IPS DF 4.7 (cell line): ENCODE data around the gene DOC2B.

Experiments
- DNase-seq: peaks from one replicate; pipeline ENCODE4 v3.0.0-alpha.2; 2013; ENCODE audit warnings: low spot score; ENCODE audit errors: extremely low read depth

The DOC2B gene

DNA sequence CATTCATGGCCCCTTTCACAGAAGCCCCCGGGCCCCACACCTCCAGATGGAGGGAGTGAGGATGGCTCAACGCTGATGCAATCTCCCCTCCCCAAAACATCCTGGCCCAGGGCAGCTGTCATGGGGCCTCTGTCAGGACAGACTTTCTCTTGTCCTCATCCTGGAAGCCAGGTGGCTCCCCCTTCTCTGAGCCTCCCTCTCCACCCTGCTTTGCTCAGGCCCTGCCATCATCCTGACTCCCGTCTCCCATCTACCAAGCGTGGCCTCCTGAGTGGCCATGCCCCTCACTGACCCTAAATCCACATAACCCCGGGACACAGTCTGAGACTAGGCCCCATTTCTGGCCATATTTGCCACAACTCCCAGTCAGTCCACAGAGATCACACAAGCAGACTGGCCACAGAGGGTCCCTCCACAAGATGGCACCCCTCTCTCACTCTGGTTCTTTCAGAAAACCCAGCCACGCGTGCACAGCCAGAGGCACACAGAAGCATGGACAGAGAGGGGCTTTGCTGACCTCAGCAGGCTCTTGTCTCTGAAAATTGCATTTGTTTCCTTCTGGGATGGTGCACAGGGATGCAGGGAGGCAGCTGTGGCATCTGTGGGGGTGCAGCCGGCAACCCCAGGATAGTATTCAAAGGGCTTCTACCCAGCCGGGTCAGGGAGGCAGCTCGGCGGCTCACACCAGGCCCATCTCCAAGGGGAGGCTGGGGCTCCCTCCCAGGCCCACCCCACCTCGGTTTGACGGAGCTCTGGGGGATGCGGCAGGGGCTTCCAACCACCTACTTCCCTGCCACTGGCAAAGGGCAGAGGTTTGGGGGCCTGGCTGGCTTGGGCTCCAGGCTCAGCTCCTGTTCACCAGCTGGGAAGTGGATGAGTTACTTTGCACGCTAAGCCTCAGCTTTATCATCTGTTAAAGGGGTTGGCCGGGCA is 16.9 kb downstream of the DOC2B start:
- DNase-seq: no peak

DNA sequence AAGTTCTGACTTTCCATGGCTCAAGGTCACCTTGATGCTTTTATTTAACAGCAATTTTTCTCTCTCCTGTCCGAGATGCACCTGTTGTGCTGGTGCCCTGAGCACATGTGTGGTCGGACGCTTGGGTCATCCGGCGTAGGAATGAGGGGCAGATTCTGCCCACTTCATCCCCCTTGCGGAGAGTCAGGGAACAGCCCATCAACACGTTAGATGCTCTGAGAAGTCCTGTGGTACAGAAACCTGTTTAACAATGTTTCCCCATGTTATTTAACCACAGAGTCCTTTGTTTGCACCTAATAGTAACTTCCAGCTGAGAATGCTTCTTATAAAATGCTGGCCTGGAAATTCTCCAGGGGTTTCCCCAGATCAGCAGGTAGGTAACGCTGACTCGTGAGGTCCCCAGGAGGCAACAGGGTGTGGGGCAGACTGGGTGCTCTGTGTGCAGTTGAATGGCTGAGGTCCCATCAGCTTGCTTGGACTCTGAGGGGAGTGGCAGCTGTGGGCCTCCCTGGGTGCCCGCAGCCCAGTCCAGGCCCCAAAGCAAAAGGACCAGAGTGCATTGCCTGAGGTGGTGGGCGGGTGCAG is 17.8 kb downstream of the DOC2B start:
- no peak for DNase-seq

- no peak for DNase-seq
Measured at GRCh38 chr17:162689-163088, 18.8 kb downstream of the DOC2B start.

- DNase-seq: no peak
Measured at GRCh38 chr17:161481-161880, 20.0 kb downstream of the DOC2B start.

- no peak for DNase-seq
Measured at GRCh38 chr17:160336-160735, 21.1 kb downstream of the DOC2B start.

GRCh38 chr17:159609-160008 is 21.8 kb downstream of the DOC2B start:
- no peak for DNase-seq

GRCh38 chr17:158379-158778 is 23.1 kb downstream of the DOC2B start:
- DNase-seq: no peak

DNA sequence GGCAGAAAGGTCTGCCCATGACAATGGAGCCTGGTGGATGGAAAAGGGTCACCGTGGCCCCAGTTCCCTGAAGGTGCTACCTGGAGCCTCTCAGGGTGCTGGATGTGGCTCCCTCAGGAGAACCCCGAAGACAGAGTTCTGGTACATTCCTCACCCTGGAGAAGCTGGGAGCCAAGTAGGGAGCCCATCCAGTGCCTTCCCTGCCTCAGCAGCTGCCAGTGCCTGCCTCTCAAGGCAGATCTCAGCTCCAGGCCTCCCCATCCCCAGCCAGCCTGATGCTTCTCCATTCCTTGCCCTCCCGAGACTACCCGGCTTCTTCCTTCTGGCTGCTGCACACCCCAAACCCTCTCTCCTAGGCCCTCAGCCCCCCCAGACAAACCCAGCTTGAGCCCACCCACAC is 23.5 kb downstream of the DOC2B start:
- no peak for DNase-seq

DNA sequence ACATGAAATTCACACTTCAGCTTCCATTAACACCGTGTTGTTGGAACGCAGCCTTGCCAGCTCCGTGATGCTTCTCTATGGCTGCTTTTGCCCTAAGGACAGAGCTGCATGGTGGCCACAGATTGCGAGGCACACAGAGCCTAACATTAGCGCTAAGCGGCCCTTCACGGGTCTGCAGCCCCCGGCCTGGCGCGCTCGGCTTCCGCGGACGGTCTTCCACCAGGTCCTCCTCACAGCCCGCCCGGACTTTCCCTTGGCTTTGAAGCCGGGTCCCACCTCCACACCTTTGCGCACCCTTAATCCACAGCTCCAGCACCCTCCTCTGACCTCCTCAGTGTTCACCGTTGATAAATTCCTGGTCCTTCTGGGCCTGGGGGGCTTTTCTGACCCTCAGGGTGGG is 24.5 kb downstream of the DOC2B start:
- no peak for DNase-seq

- no peak for DNase-seq
Measured at GRCh38 chr17:156094-156621, 25.3 kb downstream of the DOC2B start.

DNA sequence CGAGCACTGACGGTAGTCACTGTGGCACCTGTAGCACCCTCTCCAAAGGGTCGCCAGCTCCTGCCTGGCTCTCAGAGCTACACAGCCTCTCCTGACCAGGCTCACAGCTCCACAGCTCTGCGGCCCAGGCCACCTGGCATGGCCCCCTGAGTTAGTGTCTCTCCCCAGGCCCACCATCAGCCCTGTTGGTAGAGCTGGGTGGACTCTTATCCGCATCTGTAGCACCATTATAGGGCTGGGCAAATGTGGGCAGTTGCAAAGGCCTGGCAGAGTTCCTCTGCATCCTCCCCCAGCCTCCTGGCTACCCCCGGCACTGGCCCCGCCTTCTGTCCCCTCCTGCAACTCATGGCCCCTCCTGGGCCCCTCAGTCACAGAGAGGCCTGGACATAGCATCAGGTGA is 25.9 kb downstream of the DOC2B start:
- DNase-seq: no peak

GRCh38 chr17:153851-154250 is 27.6 kb downstream of the DOC2B start:
- DNase-seq: no peak

- DNase-seq: no peak
Measured at GRCh38 chr17:152860-153420, 28.5 kb downstream of the DOC2B start.

DNA sequence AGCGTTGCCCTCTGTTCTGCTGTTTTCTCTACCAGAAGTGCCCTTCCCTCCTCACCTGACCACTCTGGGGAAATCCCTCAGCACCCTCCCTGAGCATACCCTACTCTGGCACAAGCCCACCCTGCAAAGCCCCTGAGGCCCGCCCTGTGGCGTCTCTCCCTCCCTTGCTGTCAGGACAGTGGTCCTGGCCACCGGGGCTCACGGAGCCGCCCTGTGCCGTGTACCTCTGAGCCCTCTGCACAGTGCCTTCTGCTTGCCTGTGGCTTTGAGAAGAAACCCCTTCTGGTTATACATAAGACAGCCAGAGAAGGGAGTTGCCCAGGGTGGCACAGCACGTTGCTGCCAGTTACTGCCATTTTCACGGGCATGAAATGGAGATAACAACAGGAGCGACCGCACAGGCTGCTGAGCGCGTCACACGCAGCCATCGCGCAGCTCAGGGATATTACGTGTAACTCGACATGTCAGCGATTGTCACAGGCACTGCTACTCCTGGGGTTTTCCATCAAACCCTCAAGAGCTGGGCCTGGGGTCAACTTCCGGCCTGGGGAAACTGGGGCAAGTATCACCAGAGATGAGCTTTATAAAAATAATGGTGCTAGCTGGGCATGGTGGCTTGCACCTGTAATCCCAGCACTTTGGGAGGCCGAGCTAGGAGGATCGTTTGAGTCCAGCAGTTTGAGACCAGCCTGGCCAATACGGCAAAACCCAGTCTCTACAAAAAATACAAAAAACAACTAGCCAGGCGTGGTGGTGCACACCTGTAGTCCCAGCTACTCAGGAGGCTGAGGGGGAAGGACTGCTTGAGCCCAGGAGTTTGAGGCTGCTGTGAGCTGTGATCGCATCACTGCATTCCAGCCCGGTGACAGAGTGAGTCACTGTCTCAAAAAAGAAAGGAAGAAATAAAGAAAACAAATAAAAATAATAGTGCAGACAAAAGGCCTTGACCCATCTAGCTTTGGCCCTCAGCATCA is 29.3 kb downstream of the DOC2B start:
- DNase-seq: no peak

DNA sequence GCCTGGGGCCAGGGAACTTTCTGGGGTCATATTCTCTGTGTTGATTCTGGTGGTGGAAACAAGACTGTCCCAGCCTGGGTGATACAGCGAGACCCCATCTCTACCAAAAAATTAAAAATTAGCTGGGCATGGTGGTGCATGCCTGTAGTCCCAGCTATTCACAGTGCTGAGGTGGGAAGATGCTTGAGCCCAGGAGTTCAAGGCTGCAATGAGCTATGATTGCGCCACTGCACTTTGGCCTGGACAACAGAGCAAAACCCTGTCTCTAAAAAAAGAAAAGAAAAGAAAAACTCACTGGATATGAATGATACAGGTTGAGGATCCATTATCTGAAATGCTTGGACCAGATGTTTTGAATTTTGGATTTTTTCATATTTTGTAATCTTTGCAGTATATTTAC is 30.4 kb downstream of the DOC2B start:
- DNase-seq: no peak

DNA sequence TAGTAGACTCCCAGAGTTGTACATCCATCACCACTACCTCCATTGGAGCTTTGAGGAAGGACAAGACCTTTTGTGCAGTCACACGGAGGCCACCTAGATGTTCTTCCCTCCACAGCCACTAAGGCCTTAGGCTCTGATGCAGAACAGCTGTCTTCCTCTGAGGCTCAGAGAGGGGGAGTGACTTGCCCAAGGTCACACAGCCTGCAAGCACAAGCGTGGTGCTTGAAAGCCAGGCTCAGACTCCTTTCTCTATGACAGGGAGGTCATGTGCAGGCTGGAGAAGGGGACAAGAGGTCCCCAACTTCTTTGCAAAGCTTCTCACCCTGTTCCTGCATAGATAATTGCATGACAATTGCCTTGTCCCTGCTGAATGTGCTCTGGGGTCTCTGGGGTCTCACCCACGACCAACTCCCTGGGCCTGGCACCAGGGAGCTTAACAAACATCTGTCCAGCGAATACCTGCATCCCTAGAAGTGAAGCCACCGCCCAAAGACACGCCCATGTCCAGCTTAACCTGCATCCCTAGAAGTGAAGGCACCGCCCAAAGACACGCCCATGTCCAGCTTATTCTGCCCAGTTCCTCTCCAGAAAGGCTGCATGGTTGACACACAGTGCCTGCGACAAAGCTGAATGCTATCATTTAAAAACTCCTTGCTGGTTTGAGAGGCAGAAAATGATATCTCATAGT is 31.4 kb downstream of the DOC2B start:
- no peak for DNase-seq

- no peak for DNase-seq
Measured at GRCh38 chr17:149231-149630, 32.2 kb downstream of the DOC2B start.

GRCh38 chr17:148757-149156 is 32.7 kb downstream of the DOC2B start:
- no peak for DNase-seq

- no peak for DNase-seq
Measured at GRCh38 chr17:147796-148740, 33.4 kb downstream of the DOC2B start.
